Endothelial cell of umbilical vein (primary cell): ENCODE measurements around the gene ARHGAP27. TPM values are rescaled to one million over a fixed set of nuclear protein-coding genes. Genes with fewer than 3 reads are reported as not detected.

Experiments used
- BruUV-seq: library from RNA; stranded (reverse); fragments of 400-500 nt; replicated peaks from 2 replicates; lab custom pipeline; 2021; lab: Mats Ljungman, UMichigan
- CTCF ChIA-PET: fragments of 300-600, 350-600 bp; sonication (Branson Sonifier 250); formaldehyde crosslinking; loops from one replicate; lab custom pipeline; 2021; ENCODE audit warnings: antibody characterized with exemption, inconsistent platforms; lab: Charles Lee
- POLR2A ChIA-PET: fragments of 300-600, 350-600 bp; sonication (Branson Sonifier 250); formaldehyde crosslinking; loops from one replicate; lab custom pipeline; 2021; ENCODE audit warnings: antibody characterized with exemption, inconsistent platforms; lab: Charles Lee
- DNase-seq: peaks from one replicate; pipeline ENCODE4 v3.0.0-alpha.2; 2011; ENCODE audit warnings: low read depth, low spot score
- FAIRE-seq: peaks from 2 replicates; lab custom pipeline; 2011; peaks lifted over from hg19 to GRCh38; lab: Jason Lieb, UNC
- H2AFZ ChIP-seq: 2 replicates; pipeline ENCODE4 v1.6.0; 2012; ENCODE audit warnings: low read depth, low read length, control low read depth, inconsistent platforms
- H3K27ac ChIP-seq: 2 replicates; pipeline ENCODE4 v1.5.1; 2011; ENCODE audit warnings: low read depth, mild to moderate bottlenecking, control low read depth, low read length, moderate library complexity; ENCODE audit not compliant: insufficient read depth
- H3K27me3 ChIP-seq, 2 experiments: 2 replicates each; pipeline versions ENCODE4 v1.6.0 to v1.6.1; 2011; ENCODE audit warnings: low read length in 2 of 2, mixed read lengths in 1 of 2; ENCODE audit not compliant: control insufficient read depth in 2 of 2, insufficient read depth in 2 of 2
- H3K36me3 ChIP-seq, 2 experiments: 2 replicates in 1 of 2; 3 replicates in 1 of 2; pipeline ENCODE4 v1.5.1; 2011; ENCODE audit warnings: low read length in 2 of 2, mild to moderate bottlenecking in 1 of 2, moderate library complexity in 1 of 2; ENCODE audit not compliant: control insufficient read depth in 2 of 2, insufficient read depth in 2 of 2; ENCODE audit errors: extremely low read depth in 1 of 2
- H3K4me1 ChIP-seq: 3 replicates; pipeline ENCODE4 v1.5.1; 2011; ENCODE audit warnings: mild to moderate bottlenecking, low read length; ENCODE audit not compliant: control insufficient read depth, insufficient read depth; ENCODE audit errors: extremely low read depth
- H3K4me2 ChIP-seq: 2 replicates; pipeline ENCODE4 v1.6.1; 2011; ENCODE audit warnings: low read length, control low read depth, mixed read lengths; ENCODE audit not compliant: insufficient read depth
- H3K4me3 ChIP-seq, 3 experiments: fragments of 200-600 bp in 1 of 3; sonication (generic), shearing (Covaris generic) in 1 of 3; replicated peaks in 1 of 3; 2 replicates each; pipeline ENCODE4 v1.5.1; 2011 to 2016; ENCODE audit warnings: control low read depth in 3 of 3, low read length in 3 of 3, mild to moderate bottlenecking in 2 of 3, inconsistent platforms in 1 of 3, low read depth in 1 of 3, moderate library complexity in 1 of 3; ENCODE audit not compliant: insufficient read depth in 1 of 3
- H3K79me2 ChIP-seq: 2 replicates; pipeline ENCODE4 v1.6.0; 2012; ENCODE audit warnings: low read length, inconsistent platforms; ENCODE audit not compliant: control insufficient read depth, insufficient read depth
- H3K9ac ChIP-seq: replicated peaks from 2 replicates; pipeline ENCODE3; 2011; ENCODE audit warnings: low read length, control low read depth; ENCODE audit not compliant: insufficient read depth; ENCODE audit errors: extremely low read depth
- H3K9me1 ChIP-seq: replicated peaks from 3 replicates; pipeline ENCODE4 v1.6.0; 2011; ENCODE audit warnings: mild to moderate bottlenecking, low read length; ENCODE audit not compliant: control insufficient read depth, insufficient read depth; ENCODE audit errors: extremely low read depth
- H3K9me3 ChIP-seq: replicated peaks from 2 replicates; pipeline ENCODE4 v1.5.1; 2012; ENCODE audit warnings: low read length, inconsistent platforms; ENCODE audit not compliant: control insufficient read depth, insufficient read depth
- H4K20me1 ChIP-seq: replicated peaks from 2 replicates; pipeline ENCODE3; 2011; ENCODE audit warnings: mild to moderate bottlenecking, low read length; ENCODE audit not compliant: control insufficient read depth, insufficient read depth; ENCODE audit errors: extremely low read depth
- CTCF ChIP-seq, 2 donors: IDR thresholded peaks; 1 replicate in 1 of 2; 2 replicates in 1 of 2; pipeline ENCODE4 v1.5.1; 2011; ENCODE audit warnings: low read length in 2 of 2, mild to moderate bottlenecking in 2 of 2, moderate library complexity in 2 of 2, control low read depth in 1 of 2, inconsistent platforms in 1 of 2, low read depth in 1 of 2; ENCODE audit not compliant: insufficient read depth in 1 of 2; ENCODE audit errors: extremely low read depth in 1 of 2
- EZH2 ChIP-seq: IDR thresholded peaks from 2 replicates; pipeline ENCODE4 v1.6.1; 2012; ENCODE audit warnings: borderline replicate concordance, low read depth, mild to moderate bottlenecking, moderate library complexity, low read length, inconsistent platforms; ENCODE audit not compliant: severe bottlenecking
- FOS ChIP-seq: IDR thresholded peaks from 2 replicates; pipeline ENCODE4 v1.6.1; 2011; ENCODE audit warnings: mild to moderate bottlenecking, low read length, moderate library complexity, borderline replicate concordance; ENCODE audit not compliant: insufficient read depth
- GATA2 ChIP-seq: IDR thresholded peaks from 2 replicates; pipeline ENCODE4 v1.7.0; 2011; ENCODE audit warnings: low read depth, mild to moderate bottlenecking, moderate library complexity, mixed read lengths, low read length; ENCODE audit not compliant: insufficient read length, insufficient read depth
- JUN ChIP-seq: IDR thresholded peaks from 2 replicates; pipeline ENCODE4 v1.6.1; 2011; ENCODE audit warnings: borderline replicate concordance, low read depth; ENCODE audit not compliant: insufficient read length, insufficient read depth
- MAX ChIP-seq: IDR thresholded peaks from 2 replicates; pipeline ENCODE4 v1.6.1; 2011; ENCODE audit not compliant: insufficient read depth, insufficient read length
- MYC ChIP-seq: IDR thresholded peaks from one replicate; pipeline ENCODE4 v1.6.1; 2011; ENCODE audit warnings: mild to moderate bottlenecking, low read depth, low read length
- POLR2A ChIP-seq: IDR thresholded peaks from 2 replicates; pipeline ENCODE4 v1.6.1; 2012; ENCODE audit warnings: low read depth, mild to moderate bottlenecking, control low read depth, low read length
- POLR2AphosphoS5 ChIP-seq: IDR thresholded peaks from 2 replicates; pipeline ENCODE4 v1.6.1; 2012; ENCODE audit warnings: low read depth, mild to moderate bottlenecking, control low read depth, low read length, moderate library complexity; ENCODE audit not compliant: insufficient read depth
- dilution Hi-C: fragments of 300-500 bp; cut with MboI; formaldehyde crosslinking; loops from one replicate; pipeline ENCODE4 v1.15.0; 2019; ENCODE audit warnings: low sequenced_read_pairs; ENCODE audit not compliant: extremely low pct_ligation_motif_present
- intact Hi-C: fragments of 100-400 bp; cut with micrococcal nuclease; formaldehyde crosslinking; loops from one replicate; pipeline ENCODE4 v1.10.0; 2022
- polyA plus RNA-seq, 4 experiments: library from polyadenylated mRNA; depleted of rRNA in 3 of 4; stranded (reverse) in 3 of 4; unstranded in 1 of 4; fragments of >200 nt; gene quantifications; 2 replicates each; pipeline versions ENCODE4 v1.2.1 to v1.2.3, GENCODE V29; 2011 to 2012; ENCODE audit warnings: missing spikeins in 1 of 4
- total RNA-seq: library from RNA; stranded (reverse); gene quantifications from 2 replicates; pipeline ENCODE4 v1.2.3, GENCODE V29; 2021

Gene ARHGAP27
- total and polyA plus RNA-seq, 2 donors (not counting 3 experiments of a cell fraction or from before 2014, with no cell fraction given): 21.0 to 47.0 TPM

GRCh38 chr17:45357364-45357997 is 75.2 kb downstream of the ARHGAP27 start:
- DNase-seq: no peak
- Histone ChIP-seq H4K20me1 (no peaks in the 10 kb centered on the region), H3K4me3 (no peak overlapping the region), H3K4me1 (no peaks in the 10 kb centered on the region), H3K4me2 (no peak overlapping the region), H3K9me3 (no peaks in the 10 kb centered on the region), H2AFZ (no peak overlapping the region), H3K9ac (no peak overlapping the region), H3K9me1 (no peaks in the 10 kb centered on the region), H3K36me3 (no peaks in the 10 kb centered on the region), H3K27ac (no peak overlapping the region), H3K27me3 (peaks cover 2 to 7% of the 10 kb centered on the region in 2 experiments), H3K79me2 (no peaks in the 10 kb centered on the region)
- dilution Hi-C loops: no loop called here
- no peak for TF ChIP-seq POLR2A
- no peak for TF ChIP-seq MYC
- TF ChIP-seq MAX: no peak
- TF ChIP-seq CTCF (IDR thresholded peaks at IDR 0.05; ENCODE audit: extremely low read depth in 1 of 2, insufficient read depth in 1 of 2, low read depth in 1 of 2, low read length in 2 of 2): no peak
- TF ChIP-seq POLR2AphosphoS5: no peak
- no peak for TF ChIP-seq FOS
- no peak for TF ChIP-seq JUN
- TF ChIP-seq GATA2: no peak
- no peak for TF ChIP-seq EZH2
- no TSS peak for BruUV-seq
- ChIA-PET CTCF (interaction anchor here (1.1 kb wide), 1 partner anchor 12 kb away, joined by 3 read pairs; no protein-coding TSS in a partner anchor), POLR2A (interaction anchor here (0.6 kb wide), 1 partner anchor 81 kb away, joined by 3 read pairs; no protein-coding TSS in a partner anchor)
- FAIRE-seq: peak; percentile 12
- intact Hi-C loops: no loop called here
